Measurements from ENCODE around the gene ZNF57.

- TF ChIP-seq ZSCAN12 (CRISPR knock-in tag; IDR thresholded peaks at IDR 0.05) (no peak), SNAPC4 (CRISPR knock-in tag; IDR thresholded peaks at IDR 0.05) (no peak), CHD2 (IDR thresholded peaks at IDR 0.05; ENCODE audit: low read depth, low read length) (no peak)
Observed at GRCh38 chr19:2922987-2923386, 22.3 kb downstream of the ZNF57 start.
